ENCODE measurements around the gene ANTXR1.

DNA sequence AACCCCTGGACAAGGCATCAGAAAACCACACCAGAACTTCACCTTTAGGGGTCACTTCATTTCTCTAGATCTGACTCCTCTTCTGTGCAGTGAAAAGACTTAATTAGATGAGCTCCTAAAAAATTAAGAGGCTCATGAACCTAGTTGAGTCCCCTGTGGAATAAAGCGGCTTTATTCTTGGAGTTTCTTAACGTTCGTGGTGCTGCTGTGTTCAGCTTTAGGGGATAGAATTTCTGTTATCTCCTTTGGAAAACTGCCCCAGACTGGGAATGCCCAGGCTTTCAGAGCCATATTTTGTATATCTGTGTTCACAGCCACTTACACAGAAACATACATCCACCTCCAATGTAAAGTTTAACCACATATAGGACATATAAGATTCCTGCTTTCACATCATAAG lies 165.8 kb downstream of the ANTXR1 start:
- TF ChIP-seq HMG20A (CRISPR knock-in tag; conservative IDR thresholded peaks at IDR 0.05) (no peak), ZNF644 (tag; IDR thresholded peaks at IDR 0.05; ENCODE audit: low read depth) (no peak), ADNP (tag; IDR thresholded peaks at IDR 0.05) (no peak), NR2C2 (CRISPR knock-in tag; IDR thresholded peaks at IDR 0.05) (no peak), NR2C2 (tag; IDR thresholded peaks at IDR 0.05) (no peak), DEAF1 (CRISPR knock-in tag; IDR thresholded peaks at IDR 0.05) (no peak)
